ENCODE results near the gene NRGN. TPM values are rescaled to one million over a fixed set of nuclear protein-coding genes. Genes with fewer than 3 reads are reported as not detected.

NRGN gene
- total RNA-seq, 1 experiment from 2014 or later = 0.80 TPM

- peaks cover 98% of the 10 kb centered on the region for H3K27me3 ChIP-seq (ENCODE audit: control insufficient read depth, insufficient read depth, low read length)
- no peak overlapping the region for H3K4me3 ChIP-seq (ENCODE audit: insufficient read depth, low read depth, low read length)
- DNase-seq = no peak
- H3K36me3 ChIP-seq (replicated peaks; ENCODE audit: control insufficient read depth, insufficient read depth, low read length) = no peaks in the 10 kb centered on the region
Observed at GRCh38 chr11:124757320-124757719, 17.6 kb downstream of the NRGN start.

- peak overlapping the region; percentile 26 for H3K4me3 ChIP-seq (ENCODE audit: insufficient read depth, low read depth, low read length)
- peaks cover 92% of the 10 kb centered on the region for H3K27me3 ChIP-seq (ENCODE audit: control insufficient read depth, insufficient read depth, low read length)
- DNase-seq = peak; percentile 95
- H3K36me3 ChIP-seq (replicated peaks; ENCODE audit: control insufficient read depth, insufficient read depth, low read length) = no peaks in the 10 kb centered on the region
Observed at GRCh38 chr11:124758355-124759265, 18.9 kb downstream of the NRGN start.

DNA sequence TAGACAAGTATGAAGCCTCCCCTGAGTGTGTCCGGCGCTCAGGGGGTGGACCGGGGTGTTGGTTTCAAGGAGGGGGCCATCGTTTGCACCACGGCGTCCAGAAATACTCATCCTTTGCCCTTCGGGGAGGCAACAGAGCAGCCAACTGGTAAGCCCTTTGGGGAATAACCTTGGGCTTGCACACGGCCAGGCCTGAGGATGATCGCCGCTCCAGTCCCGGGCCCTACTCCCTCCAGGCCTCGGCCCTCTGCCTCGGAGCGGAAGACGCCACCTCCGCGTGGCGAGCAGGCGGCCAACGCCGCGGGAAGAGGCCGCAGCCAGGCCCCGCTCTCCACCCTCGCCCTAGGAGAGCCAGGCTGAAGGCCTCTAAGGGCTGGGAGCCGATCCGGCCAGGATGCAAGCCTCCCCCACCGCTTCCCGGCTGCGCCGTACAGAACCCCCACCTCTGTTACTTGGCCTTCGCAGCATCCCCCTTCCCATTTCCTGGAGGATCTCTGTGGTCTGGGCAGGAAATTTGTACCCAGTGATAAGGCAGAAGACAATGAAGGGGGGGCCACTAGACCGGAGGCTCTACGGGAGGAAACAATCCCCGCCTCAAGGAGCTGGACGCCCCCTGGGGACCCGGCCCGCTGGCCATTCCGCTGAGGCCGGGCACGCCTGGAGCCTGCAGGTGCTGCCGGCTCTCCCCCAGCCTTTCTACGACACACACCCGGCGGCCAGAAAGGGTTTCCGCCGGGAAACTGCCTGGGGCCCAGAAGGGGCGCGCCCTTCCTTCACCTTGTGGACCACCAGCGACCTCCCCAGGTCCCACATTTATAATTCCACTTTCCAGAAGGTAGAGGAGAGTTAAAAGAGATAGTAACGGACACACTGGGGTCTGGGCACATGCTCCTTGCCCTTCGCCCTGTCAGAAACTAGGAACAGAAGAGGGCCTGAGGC, 19.8 kb downstream of the NRGN start:
- Histone ChIP-seq H3K36me3 (replicated peaks; ENCODE audit: control insufficient read depth, insufficient read depth, low read length) (no peaks in the 10 kb centered on the region), H3K27me3 (ENCODE audit: control insufficient read depth, insufficient read depth, low read length) (peaks cover 83% of the 10 kb centered on the region), H3K4me3 (ENCODE audit: insufficient read depth, low read depth, low read length) (peak overlapping the region; percentile 16; the same call in 1 of the 2 replicates)
- peak; percentile 81 for DNase-seq

DNA sequence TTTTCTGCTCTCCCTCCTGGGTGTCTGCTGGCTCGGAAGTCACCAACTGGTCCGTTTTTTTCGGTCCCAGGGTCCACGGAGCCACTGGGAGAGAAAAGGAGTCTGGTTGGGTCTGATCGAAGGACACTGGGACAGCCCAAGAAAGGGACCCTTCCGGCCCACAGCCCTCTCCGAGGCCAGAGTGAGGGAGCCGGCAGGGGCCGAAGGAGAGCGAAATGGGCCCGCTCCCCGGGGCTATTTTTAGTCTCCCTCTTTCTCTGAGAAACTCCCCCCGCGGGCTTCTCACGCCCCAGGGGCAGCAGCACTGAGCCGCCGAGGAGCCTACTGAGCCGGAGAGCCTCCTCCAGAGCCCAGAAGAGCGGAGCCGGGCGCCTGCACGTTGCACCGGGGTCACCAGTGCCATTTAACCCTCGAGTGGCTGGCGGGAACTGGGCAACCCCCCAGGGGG, 20.5 kb downstream of the NRGN start:
- H3K4me3 ChIP-seq (ENCODE audit: insufficient read depth, low read depth, low read length) = no peak overlapping the region; the same call in 1 of the 2 replicates
- DNase-seq = peak; percentile 64
- H3K36me3 ChIP-seq (replicated peaks; ENCODE audit: control insufficient read depth, insufficient read depth, low read length) = no peaks in the 10 kb centered on the region
- H3K27me3 ChIP-seq (ENCODE audit: control insufficient read depth, insufficient read depth, low read length) = peaks cover 76% of the 10 kb centered on the region

GRCh38 chr11:124760806-124761205, 21.1 kb downstream of the NRGN start:
- Histone ChIP-seq H3K27me3 (ENCODE audit: control insufficient read depth, insufficient read depth, low read length) (peaks cover 71% of the 10 kb centered on the region), H3K36me3 (replicated peaks; ENCODE audit: control insufficient read depth, insufficient read depth, low read length) (no peaks in the 10 kb centered on the region), H3K4me3 (ENCODE audit: insufficient read depth, low read depth, low read length) (no peak overlapping the region)
- no peak for DNase-seq

- Histone ChIP-seq H3K27me3 (ENCODE audit: control insufficient read depth, insufficient read depth, low read length) (peaks cover 64% of the 10 kb centered on the region), H3K4me3 (ENCODE audit: insufficient read depth, low read depth, low read length) (peak overlapping the region; percentile 46), H3K36me3 (replicated peaks; ENCODE audit: control insufficient read depth, insufficient read depth, low read length) (no peaks in the 10 kb centered on the region)
- DNase-seq = peak; percentile 60
Observed at GRCh38 chr11:124761301-124762104, 21.8 kb downstream of the NRGN start.

- peaks cover 57% of the 10 kb centered on the region for H3K27me3 ChIP-seq (ENCODE audit: control insufficient read depth, insufficient read depth, low read length)
- DNase-seq = peak; percentile 83
- peak within 1 kb of the TSS; percentile 56 for H3K4me3 ChIP-seq (ENCODE audit: insufficient read depth, low read depth, low read length)
- no peaks in the 10 kb centered on the region for H3K36me3 ChIP-seq (replicated peaks; ENCODE audit: control insufficient read depth, insufficient read depth, low read length)
Observed at GRCh38 chr11:124762105-124762623, 22.4 kb downstream of the NRGN start, which contains the start of gene ESAM. Gene ESAM, minus strand, starts transcription at chr11:124762290. Its CDS starts 136 bp downstream, at chr11:124762154.

DNA sequence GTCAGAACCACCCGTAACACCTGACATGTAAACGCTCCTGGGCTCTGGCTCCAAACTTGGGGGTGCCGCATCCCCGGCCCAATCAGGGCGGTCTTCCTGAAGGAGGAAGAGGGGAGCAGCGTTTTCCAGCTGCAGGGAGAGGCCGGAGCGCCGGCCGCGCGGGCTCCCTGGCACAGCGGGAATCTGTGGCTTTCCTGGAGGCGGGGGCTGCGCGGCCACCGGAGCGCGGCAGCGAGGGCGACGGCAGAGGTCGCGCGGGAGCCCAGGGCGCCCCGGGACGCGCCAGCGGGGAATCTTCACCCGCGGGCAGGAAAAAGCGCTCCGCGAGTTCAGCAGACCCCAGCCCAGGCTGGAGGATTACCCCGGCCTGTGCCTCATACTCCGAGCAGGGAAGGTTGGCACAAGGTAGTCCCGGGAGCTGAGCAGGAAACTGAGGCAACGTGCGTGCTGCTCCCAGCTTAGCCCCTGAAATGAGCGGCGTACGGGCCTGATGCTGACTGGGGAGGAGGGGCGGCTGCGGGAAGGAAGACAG, 22.9 kb downstream of the NRGN start:
- peak; percentile 77 for DNase-seq
- H3K27me3 ChIP-seq (ENCODE audit: control insufficient read depth, insufficient read depth, low read length) = peaks cover 52% of the 10 kb centered on the region

DNA sequence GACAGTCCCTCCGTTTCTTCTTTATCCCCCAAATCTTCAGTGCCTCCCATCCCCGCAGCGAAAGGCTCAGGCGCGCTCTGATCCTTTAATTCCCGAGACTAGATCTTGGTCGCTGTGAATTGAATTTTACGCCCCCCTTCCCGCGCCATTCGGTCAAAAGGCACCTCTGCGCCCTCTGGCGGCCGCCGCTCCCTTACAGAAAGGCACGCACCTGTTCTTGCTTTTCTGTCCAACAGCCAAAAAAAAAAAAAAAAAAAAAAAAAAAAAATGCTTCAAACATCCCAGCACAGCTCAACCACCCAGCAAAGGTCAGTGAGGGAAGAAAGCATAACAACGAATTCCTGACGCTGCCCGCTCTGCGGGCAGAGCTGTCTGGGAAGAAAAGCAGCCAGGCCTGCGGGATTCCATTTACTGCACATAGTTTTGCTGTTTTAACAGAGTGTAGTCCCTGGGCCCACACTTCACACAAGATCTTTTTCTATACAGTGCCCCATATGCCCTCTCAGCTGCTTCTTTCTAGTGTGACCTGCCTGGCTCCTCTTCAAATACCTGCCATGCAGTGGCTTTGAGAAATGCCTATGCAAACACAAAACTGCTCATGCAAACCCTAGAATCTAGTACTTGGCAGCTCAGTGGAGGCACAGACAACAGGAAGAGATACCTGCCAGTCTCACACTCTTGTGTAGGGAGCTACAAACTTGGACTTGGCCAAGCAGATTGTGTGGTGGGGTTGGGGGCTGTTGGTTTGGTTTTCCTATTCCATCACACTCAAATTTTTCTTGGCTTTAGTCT, 23.6 kb downstream of the NRGN start:
- Histone ChIP-seq H3K36me3 (replicated peaks; ENCODE audit: control insufficient read depth, insufficient read depth, low read length) (no peaks in the 10 kb centered on the region), H3K4me3 (ENCODE audit: insufficient read depth, low read depth, low read length) (peak overlapping the region; percentile 56), H3K27me3 (ENCODE audit: control insufficient read depth, insufficient read depth, low read length) (peaks cover 46% of the 10 kb centered on the region)
- peak; percentile 81 for DNase-seq

More for the DNA sequence above, 22.9 kb downstream of the NRGN start:
- H3K4me3 ChIP-seq (ENCODE audit: insufficient read depth, low read depth, low read length) = peak overlapping the region; percentile 56
- H3K36me3 ChIP-seq (replicated peaks; ENCODE audit: control insufficient read depth, insufficient read depth, low read length) = no peaks in the 10 kb centered on the region

DNA sequence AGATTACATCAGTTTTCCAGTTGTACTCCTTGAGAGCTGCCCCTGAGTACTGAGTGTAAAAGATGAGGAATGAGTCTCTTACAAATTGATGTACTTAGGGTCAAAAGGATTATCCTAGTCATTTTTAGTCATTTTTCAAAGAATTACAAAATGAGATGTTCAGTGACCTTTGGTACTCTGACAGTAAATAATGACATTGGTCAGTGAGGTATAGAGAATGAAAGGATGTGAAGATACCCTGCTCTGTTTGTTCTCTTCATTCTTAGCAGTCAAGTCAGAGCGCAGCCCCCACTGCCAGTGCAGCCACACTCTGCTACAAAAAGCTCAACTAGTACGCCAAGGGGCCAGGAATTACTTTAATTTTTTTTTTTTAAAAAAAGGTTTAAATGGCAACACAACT, 26.4 kb downstream of the NRGN start:
- Histone ChIP-seq H3K36me3 (replicated peaks; ENCODE audit: control insufficient read depth, insufficient read depth, low read length) (no peaks in the 10 kb centered on the region; the same call in 1 of the 2 replicates), H3K27me3 (ENCODE audit: control insufficient read depth, insufficient read depth, low read length) (peaks cover 18% of the 10 kb centered on the region), H3K4me3 (ENCODE audit: insufficient read depth, low read depth, low read length) (no peak overlapping the region)
- no peak for DNase-seq

- Histone ChIP-seq H3K27me3 (ENCODE audit: control insufficient read depth, insufficient read depth, low read length) (no peaks in the 10 kb centered on the region), H3K4me3 (ENCODE audit: insufficient read depth, low read depth, low read length) (no peak overlapping the region), H3K36me3 (replicated peaks; ENCODE audit: control insufficient read depth, insufficient read depth, low read length) (no peaks in the 10 kb centered on the region; the same call in 1 of the 2 replicates)
- no peak for DNase-seq
Observed at GRCh38 chr11:124768914-124769313, 29.2 kb downstream of the NRGN start.

GRCh38 chr11:124769806-124770774, 30.3 kb downstream of the NRGN start:
- no peak overlapping the region for H3K4me3 ChIP-seq (ENCODE audit: insufficient read depth, low read depth, low read length)
- H3K27me3 ChIP-seq (ENCODE audit: control insufficient read depth, insufficient read depth, low read length) = no peaks in the 10 kb centered on the region
- no peak for DNase-seq
- H3K36me3 ChIP-seq (replicated peaks; ENCODE audit: control insufficient read depth, insufficient read depth, low read length) = no peaks in the 10 kb centered on the region; the same call in 1 of the 2 replicates

Data from H7 (cell line).